K562 (cell line): Measurements from ENCODE around the gene C5orf24. TPM values are rescaled to one million over a fixed set of nuclear protein-coding genes. Genes with fewer than 3 reads are reported as not detected.

Experiments used
- CC2D1A ChIP-seq: fragments of 450-650 bp; IDR thresholded peaks from 2 replicates; pipeline ENCODE4 v1.6.1; 2017; ENCODE audit warnings: mild to moderate bottlenecking
- HDAC2 ChIP-seq: fragments of 450-650 bp; IDR thresholded peaks from 2 replicates; pipeline ENCODE4 v1.6.1; 2016; ENCODE audit warnings: mild to moderate bottlenecking
- KDM1A ChIP-seq, 2 experiments: fragments of 450-650 bp; IDR thresholded peaks; 2 replicates each; pipeline ENCODE4 v1.6.1; 2016; ENCODE audit warnings: mild to moderate bottlenecking in 2 of 2
- KLF13 ChIP-seq: fragments of 450-650 bp; IDR thresholded peaks from 2 replicates; pipeline ENCODE4 v1.6.1; 2016; ENCODE audit warnings: missing genetic modification characterization, low read depth, mild to moderate bottlenecking, missing compliant biosample characterization, moderate library complexity, borderline replicate concordance
- RB1 ChIP-seq: fragments of 450-650 bp; IDR thresholded peaks from 2 replicates; pipeline ENCODE4 v1.6.1; 2017; ENCODE audit warnings: low read depth, mild to moderate bottlenecking
- RBM14 ChIP-seq: fragments of 200-400 bp; formaldehyde crosslinking; IDR thresholded peaks from 2 replicates; pipeline ENCODE4 v1.6.1; 2018; ENCODE audit warnings: low read depth, mild to moderate bottlenecking, low read length, moderate library complexity, borderline replicate concordance; ENCODE audit not compliant: insufficient read depth
- RBM22 ChIP-seq: fragments of 200-400 bp; formaldehyde crosslinking; IDR thresholded peaks from 2 replicates; pipeline ENCODE4 v1.6.1; 2018; ENCODE audit warnings: low read length, low read depth; ENCODE audit not compliant: poor library complexity, severe bottlenecking
- TARDBP ChIP-seq: fragments of 450-650 bp; IDR thresholded peaks from 2 replicates; pipeline ENCODE4 v1.6.1; 2016
- polyA plus RNA-seq, 8 experiments: library from polyadenylated mRNA; depleted of rRNA in 4 of 8; stranded (reverse) in 5 of 8; unstranded in 3 of 8; fragments of >200 nt; fragmentation: Nextera tagmentation in 2 of 8; fragmentation: Illumina TruSeq in 1 of 8; extraction: Ambion mirVana in 2 of 8; extraction: Trizol in 1 of 8; gene quantifications; 2 replicates each; pipeline versions ENCODE4 v1.2.1 to v1.2.3, GENCODE V29; 2011 to 2014; ENCODE audit warnings: inconsistent platforms in 1 of 8, missing spikeins in 1 of 8
- total RNA-seq, 7 experiments: library from RNA; depleted of rRNA in 6 of 7; stranded (reverse); fragments of >200 nt in 6 of 7; fragmentation: Illumina TruSeq in 2 of 7; extraction: Trizol in 2 of 7; gene quantifications; 2 replicates each; pipeline versions ENCODE4 v1.2.1 to v1.2.3, GENCODE V29; 2011 to 2021; ENCODE audit warnings: low replicate concordance in 1 of 7
- TF ChIP-seq, protein P1 (sequence below): fragments of 450-650 bp; formaldehyde crosslinking; IDR thresholded peaks from 2 replicates; pipeline ENCODE4 v1.4.0; 2020; ENCODE audit warnings: mild to moderate bottlenecking, mixed read lengths
- TF ChIP-seq, protein P2 (sequence below), 2 experiments: fragments of 450-650 bp in 1 of 2; sonication (generic) in 1 of 2; formaldehyde crosslinking in 1 of 2; IDR thresholded peaks; 2 replicates each; pipeline versions ENCODE4 v1.7.1 to v1.9.0; 2016 to 2022; ENCODE audit warnings: inconsistent platforms in 1 of 2, mild to moderate bottlenecking in 1 of 2, missing genetic modification reagents in 1 of 2
- TF ChIP-seq, protein P3 (sequence below): sonication (generic); formaldehyde crosslinking; IDR thresholded peaks from 2 replicates; pipeline ENCODE4 v1.8.1; 2023; ENCODE audit warnings: mild to moderate bottlenecking, missing genetic modification reagents

Gene C5orf24
- total and polyA plus RNA-seq, 9 of the 15 experiments (the other 6 are each of a cell fraction or from before 2014, with no cell fraction given): 8.9 to 38.6 (median 28.4) TPM

DNA sequence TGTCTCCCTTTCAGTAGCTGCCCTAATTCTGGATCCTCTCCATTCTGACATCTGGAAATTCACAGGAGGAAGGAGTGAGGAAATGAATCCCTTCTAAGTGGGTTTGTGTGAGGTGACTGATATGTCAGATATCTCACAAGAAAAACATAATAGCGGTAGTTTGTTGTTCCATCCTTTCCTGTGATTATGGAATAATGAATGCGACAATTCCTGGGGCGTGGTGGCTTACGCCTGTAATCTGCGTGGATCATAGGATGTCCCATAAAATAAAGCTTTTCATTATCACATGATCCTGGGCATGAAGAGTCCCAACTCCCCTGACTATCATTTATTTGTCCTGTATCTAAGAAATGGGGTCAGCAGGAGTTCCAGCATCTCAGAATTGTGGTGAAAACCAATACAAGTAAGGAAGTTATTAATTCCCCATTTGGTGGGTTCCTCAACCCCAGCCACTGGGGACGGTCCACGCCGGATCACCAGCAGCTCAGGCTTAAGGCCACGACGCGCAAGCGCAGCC is 375 bp upstream of the C5orf24 start (continued):
- TF ChIP-seq, protein P1, sequence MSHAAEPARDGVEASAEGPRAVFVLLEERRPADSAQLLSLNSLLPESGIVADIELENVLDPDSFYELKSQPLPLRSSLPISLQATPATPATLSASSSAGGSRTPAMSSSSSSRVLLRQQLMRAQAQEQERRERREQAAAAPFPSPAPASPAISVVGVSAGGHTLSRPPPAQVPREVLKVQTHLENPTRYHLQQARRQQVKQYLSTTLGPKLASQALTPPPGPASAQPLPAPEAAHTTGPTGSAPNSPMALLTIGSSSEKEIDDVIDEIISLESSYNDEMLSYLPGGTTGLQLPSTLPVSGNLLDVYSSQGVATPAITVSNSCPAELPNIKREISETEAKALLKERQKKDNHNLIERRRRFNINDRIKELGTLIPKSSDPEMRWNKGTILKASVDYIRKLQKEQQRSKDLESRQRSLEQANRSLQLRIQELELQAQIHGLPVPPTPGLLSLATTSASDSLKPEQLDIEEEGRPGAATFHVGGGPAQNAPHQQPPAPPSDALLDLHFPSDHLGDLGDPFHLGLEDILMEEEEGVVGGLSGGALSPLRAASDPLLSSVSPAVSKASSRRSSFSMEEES (CRISPR knock-in tag): peak; percentile 47
- TF ChIP-seq RB1: no peak
- TF ChIP-seq CC2D1A: no peak
- TF ChIP-seq HDAC2: 0 out of 2 replicates have a peak, but pooled peaks have one; percentile 14
- TF ChIP-seq, protein P2, sequence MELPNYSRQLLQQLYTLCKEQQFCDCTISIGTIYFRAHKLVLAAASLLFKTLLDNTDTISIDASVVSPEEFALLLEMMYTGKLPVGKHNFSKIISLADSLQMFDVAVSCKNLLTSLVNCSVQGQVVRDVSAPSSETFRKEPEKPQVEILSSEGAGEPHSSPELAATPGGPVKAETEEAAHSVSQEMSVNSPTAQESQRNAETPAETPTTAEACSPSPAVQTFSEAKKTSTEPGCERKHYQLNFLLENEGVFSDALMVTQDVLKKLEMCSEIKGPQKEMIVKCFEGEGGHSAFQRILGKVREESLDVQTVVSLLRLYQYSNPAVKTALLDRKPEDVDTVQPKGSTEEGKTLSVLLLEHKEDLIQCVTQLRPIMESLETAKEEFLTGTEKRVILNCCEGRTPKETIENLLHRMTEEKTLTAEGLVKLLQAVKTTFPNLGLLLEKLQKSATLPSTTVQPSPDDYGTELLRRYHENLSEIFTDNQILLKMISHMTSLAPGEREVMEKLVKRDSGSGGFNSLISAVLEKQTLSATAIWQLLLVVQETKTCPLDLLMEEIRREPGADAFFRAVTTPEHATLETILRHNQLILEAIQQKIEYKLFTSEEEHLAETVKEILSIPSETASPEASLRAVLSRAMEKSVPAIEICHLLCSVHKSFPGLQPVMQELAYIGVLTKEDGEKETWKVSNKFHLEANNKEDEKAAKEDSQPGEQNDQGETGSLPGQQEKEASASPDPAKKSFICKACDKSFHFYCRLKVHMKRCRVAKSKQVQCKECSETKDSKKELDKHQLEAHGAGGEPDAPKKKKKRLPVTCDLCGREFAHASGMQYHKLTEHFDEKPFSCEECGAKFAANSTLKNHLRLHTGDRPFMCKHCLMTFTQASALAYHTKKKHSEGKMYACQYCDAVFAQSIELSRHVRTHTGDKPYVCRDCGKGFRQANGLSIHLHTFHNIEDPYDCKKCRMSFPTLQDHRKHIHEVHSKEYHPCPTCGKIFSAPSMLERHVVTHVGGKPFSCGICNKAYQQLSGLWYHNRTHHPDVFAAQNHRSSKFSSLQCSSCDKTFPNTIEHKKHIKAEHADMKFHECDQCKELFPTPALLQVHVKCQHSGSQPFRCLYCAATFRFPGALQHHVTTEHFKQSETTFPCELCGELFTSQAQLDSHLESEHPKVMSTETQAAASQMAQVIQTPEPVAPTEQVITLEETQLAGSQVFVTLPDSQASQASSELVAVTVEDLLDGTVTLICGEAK (IDR thresholded peaks at IDR 0.05): no peak
- TF ChIP-seq, protein P2 (CRISPR knock-in tag; IDR thresholded peaks at IDR 0.05): no peak
- TF ChIP-seq, protein P3, sequence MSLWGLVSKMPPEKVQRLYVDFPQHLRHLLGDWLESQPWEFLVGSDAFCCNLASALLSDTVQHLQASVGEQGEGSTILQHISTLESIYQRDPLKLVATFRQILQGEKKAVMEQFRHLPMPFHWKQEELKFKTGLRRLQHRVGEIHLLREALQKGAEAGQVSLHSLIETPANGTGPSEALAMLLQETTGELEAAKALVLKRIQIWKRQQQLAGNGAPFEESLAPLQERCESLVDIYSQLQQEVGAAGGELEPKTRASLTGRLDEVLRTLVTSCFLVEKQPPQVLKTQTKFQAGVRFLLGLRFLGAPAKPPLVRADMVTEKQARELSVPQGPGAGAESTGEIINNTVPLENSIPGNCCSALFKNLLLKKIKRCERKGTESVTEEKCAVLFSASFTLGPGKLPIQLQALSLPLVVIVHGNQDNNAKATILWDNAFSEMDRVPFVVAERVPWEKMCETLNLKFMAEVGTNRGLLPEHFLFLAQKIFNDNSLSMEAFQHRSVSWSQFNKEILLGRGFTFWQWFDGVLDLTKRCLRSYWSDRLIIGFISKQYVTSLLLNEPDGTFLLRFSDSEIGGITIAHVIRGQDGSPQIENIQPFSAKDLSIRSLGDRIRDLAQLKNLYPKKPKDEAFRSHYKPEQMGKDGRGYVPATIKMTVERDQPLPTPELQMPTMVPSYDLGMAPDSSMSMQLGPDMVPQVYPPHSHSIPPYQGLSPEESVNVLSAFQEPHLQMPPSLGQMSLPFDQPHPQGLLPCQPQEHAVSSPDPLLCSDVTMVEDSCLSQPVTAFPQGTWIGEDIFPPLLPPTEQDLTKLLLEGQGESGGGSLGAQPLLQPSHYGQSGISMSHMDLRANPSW (CRISPR knock-in tag): no peak
- no peak for TF ChIP-seq KDM1A (IDR thresholded peaks at IDR 0.05)
- peak; percentile 59; the same call in 1 of the 2 replicates for TF ChIP-seq TARDBP
- no peak for TF ChIP-seq KLF13 (tag)
- TF ChIP-seq RBM22: no peak
- no peak for TF ChIP-seq RBM14
- TF ChIP-seq, all 486 proteins: peak for 8
